HepG2 (cell line): ENCODE measurements around the gene CCNT2. TPM values are rescaled to one million over a fixed set of nuclear protein-coding genes. Genes with fewer than 3 reads are reported as not detected.

Experiments used
- CENPT ChIP-seq: sonication (generic); formaldehyde crosslinking; IDR thresholded peaks from 2 replicates; pipeline ENCODE4 v1.8.0; 2022; ENCODE audit warnings: low read depth, mild to moderate bottlenecking, moderate library complexity, missing genetic modification reagents
- CREB1 ChIP-seq, 2 experiments: fragments of 450-650 bp in 1 of 2; IDR thresholded peaks; 2 replicates each; pipeline ENCODE4 v1.6.1; 2016 to 2017; ENCODE audit warnings: control low read depth in 1 of 2, mild to moderate bottlenecking in 1 of 2, missing compliant biosample characterization in 1 of 2, missing genetic modification characterization in 1 of 2
- FOXO1 ChIP-seq: sonication (generic); formaldehyde crosslinking; IDR thresholded peaks from 2 replicates; pipeline ENCODE4 v1.4.0; 2020; ENCODE audit warnings: missing genetic modification reagents
- GATAD1 ChIP-seq: IDR thresholded peaks from 2 replicates; pipeline ENCODE4 v1.6.1; 2016; ENCODE audit warnings: missing genetic modification reagents, missing compliant biosample characterization
- KLF9 ChIP-seq: IDR thresholded peaks from 2 replicates; pipeline ENCODE4 v1.6.1; 2016; ENCODE audit warnings: low read depth
- TP53 ChIP-seq: sonication (generic); formaldehyde crosslinking; conservative IDR thresholded peaks from 2 replicates; pipeline ENCODE4 v1.4.0; 2020; ENCODE audit warnings: missing genetic modification reagents
- XRCC5 ChIP-seq: fragments of 200-400 bp; formaldehyde crosslinking; optimal IDR thresholded peaks from 2 replicates; pipeline ENCODE3; 2017; ENCODE audit warnings: mild to moderate bottlenecking, low read length
- ZNF180 ChIP-seq: sonication (generic); formaldehyde crosslinking; IDR thresholded peaks from 2 replicates; pipeline ENCODE4 v1.4.0; 2020; ENCODE audit warnings: low read depth, missing genetic modification reagents, borderline replicate concordance
- ZNF34 ChIP-seq: sonication (generic); formaldehyde crosslinking; IDR thresholded peaks from 2 replicates; pipeline ENCODE4 v1.4.0; 2020; ENCODE audit warnings: mild to moderate bottlenecking, missing genetic modification reagents, borderline replicate concordance
- ZNF354B ChIP-seq: sonication (generic); formaldehyde crosslinking; IDR thresholded peaks from 2 replicates; pipeline ENCODE4 v1.8.0; 2022; ENCODE audit warnings: mild to moderate bottlenecking, missing genetic modification reagents
- ZNF496 ChIP-seq: sonication (generic); formaldehyde crosslinking; IDR thresholded peaks from 2 replicates; pipeline ENCODE4 v1.8.1; 2023; ENCODE audit warnings: mild to moderate bottlenecking, moderate library complexity, missing genetic modification reagents; ENCODE audit not compliant: insufficient replicate concordance
- ZNF619 ChIP-seq: sonication (generic); formaldehyde crosslinking; IDR thresholded peaks from 2 replicates; pipeline ENCODE4 v1.4.0; 2020; ENCODE audit warnings: mild to moderate bottlenecking, missing genetic modification reagents
- polyA plus RNA-seq, 8 experiments: library from polyadenylated mRNA; depleted of rRNA in 3 of 8; stranded (reverse) in 7 of 8; unstranded in 1 of 8; fragments of >200 nt; fragmentation: Illumina TruSeq in 4 of 8; extraction: Trizol in 4 of 8; gene quantifications; 2 replicates each; pipeline versions ENCODE4 v1.2.1 to v1.2.3, GENCODE V29; 2011 to 2016; ENCODE audit warnings: low read depth in 4 of 8, missing spikeins in 1 of 8, mixed read lengths in 1 of 8; ENCODE audit not compliant: insufficient read depth in 1 of 8
- total RNA-seq, 5 experiments: library from RNA; depleted of rRNA; stranded (reverse); fragments of >200 nt; fragmentation: Illumina TruSeq; extraction: Trizol; gene quantifications; 2 replicates each; pipeline ENCODE4 v1.2.3, GENCODE V29; 2016; ENCODE audit warnings: low read depth in 1 of 5
- TF ChIP-seq, protein P1 (sequence below): sonication (generic); formaldehyde crosslinking; IDR thresholded peaks from 2 replicates; pipeline ENCODE4 v1.5.0; 2020; ENCODE audit warnings: missing genetic modification reagents
- TF ChIP-seq, protein P2 (sequence below): sonication (generic); formaldehyde crosslinking; IDR thresholded peaks from 2 replicates; pipeline ENCODE4 v1.4.0; 2020; ENCODE audit warnings: missing genetic modification reagents
- TF ChIP-seq, protein P3 (sequence below): sonication (generic); formaldehyde crosslinking; IDR thresholded peaks from 2 replicates; pipeline ENCODE4 v1.5.0; 2020; ENCODE audit warnings: mild to moderate bottlenecking, missing genetic modification reagents, borderline replicate concordance
- TF ChIP-seq, protein P4 (sequence below): sonication (generic); formaldehyde crosslinking; conservative IDR thresholded peaks from 2 replicates; pipeline ENCODE4 v1.8.0; 2022; ENCODE audit warnings: mild to moderate bottlenecking, moderate library complexity, missing genetic modification reagents

Gene CCNT2
- total and polyA plus RNA-seq, 2 of the 13 experiments (the other 11 are each of a cell fraction or from before 2014, with no cell fraction given): 22.1 to 34.4 TPM

DNA sequence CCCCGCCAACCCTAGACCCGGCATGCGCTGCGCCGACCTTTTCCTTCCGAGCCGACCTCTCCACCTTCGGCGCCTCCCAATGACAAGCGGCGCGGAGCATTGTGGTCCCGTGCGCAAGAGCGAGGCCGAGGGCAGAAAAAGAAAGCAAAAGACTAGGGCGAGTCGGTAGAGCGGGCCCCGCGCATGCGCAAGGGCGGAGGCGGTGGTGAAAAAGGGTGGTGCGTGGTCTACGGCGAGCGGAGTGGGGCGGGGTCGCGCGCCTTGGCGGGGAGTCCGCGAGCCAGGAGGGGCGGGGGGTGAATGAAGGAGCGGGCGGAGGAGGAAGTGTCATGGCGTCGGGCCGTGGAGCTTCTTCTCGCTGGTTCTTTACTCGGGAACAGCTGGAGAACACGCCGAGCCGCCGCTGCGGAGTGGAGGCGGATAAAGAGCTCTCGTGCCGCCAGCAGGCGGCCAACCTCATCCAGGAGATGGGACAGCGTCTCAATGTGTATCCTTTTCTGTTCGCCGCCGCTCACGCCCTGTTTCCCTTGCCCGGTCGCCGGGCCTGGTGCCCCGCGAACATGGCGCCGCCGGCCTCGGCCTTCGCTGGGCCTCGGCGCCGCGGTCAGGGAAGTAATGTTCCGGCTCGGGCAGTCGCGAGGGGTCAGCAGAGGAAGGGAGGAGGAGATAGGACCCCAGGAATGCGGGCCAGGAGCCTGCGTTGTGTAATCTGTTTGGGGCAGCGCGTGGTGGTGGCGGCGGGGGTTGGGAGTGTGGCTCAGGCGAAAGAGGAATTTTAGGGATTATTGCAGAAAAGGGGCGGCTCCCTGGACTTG is at the start of gene CCNT2 (continued):
- TF ChIP-seq ZNF34 (CRISPR knock-in tag): 0 out of 2 replicates have a peak, but pooled peaks have one; percentile 67
- 0 out of 2 replicates have a peak, but pooled peaks have one; percentile 22 for TF ChIP-seq CENPT (CRISPR knock-in tag)
- TF ChIP-seq ZNF496 (CRISPR knock-in tag): no peak
- TF ChIP-seq, protein P1, sequence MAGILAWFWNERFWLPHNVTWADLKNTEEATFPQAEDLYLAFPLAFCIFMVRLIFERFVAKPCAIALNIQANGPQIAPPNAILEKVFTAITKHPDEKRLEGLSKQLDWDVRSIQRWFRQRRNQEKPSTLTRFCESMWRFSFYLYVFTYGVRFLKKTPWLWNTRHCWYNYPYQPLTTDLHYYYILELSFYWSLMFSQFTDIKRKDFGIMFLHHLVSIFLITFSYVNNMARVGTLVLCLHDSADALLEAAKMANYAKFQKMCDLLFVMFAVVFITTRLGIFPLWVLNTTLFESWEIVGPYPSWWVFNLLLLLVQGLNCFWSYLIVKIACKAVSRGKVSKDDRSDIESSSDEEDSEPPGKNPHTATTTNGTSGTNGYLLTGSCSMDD (CRISPR knock-in tag): no peak
- TF ChIP-seq XRCC5: peak; percentile 38
- peak; percentile 99 for TF ChIP-seq KLF9 (CRISPR knock-in tag)
- TF ChIP-seq CREB1 (IDR thresholded peaks at IDR 0.05): peak; percentile 95
- TF ChIP-seq CREB1 (CRISPR knock-in tag; IDR thresholded peaks at IDR 0.05): peak; percentile 97
- peak; percentile 93 for TF ChIP-seq GATAD1 (CRISPR knock-in tag)
- no peak for TF ChIP-seq TP53 (CRISPR knock-in tag)
- no peak for TF ChIP-seq ZNF180
- TF ChIP-seq ZNF619: peak; percentile 69; the same call in 1 of the 2 replicates
- TF ChIP-seq, protein P2, sequence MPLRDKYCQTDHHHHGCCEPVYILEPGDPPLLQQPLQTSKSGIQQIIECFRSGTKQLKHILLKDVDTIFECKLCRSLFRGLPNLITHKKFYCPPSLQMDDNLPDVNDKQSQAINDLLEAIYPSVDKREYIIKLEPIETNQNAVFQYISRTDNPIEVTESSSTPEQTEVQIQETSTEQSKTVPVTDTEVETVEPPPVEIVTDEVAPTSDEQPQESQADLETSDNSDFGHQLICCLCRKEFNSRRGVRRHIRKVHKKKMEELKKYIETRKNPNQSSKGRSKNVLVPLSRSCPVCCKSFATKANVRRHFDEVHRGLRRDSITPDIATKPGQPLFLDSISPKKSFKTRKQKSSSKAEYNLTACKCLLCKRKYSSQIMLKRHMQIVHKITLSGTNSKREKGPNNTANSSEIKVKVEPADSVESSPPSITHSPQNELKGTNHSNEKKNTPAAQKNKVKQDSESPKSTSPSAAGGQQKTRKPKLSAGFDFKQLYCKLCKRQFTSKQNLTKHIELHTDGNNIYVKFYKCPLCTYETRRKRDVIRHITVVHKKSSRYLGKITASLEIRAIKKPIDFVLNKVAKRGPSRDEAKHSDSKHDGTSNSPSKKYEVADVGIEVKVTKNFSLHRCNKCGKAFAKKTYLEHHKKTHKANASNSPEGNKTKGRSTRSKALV (CRISPR knock-in tag): no peak
- peak; percentile 20; the same call in 1 of the 2 replicates for TF ChIP-seq FOXO1 (CRISPR knock-in tag)
- TF ChIP-seq, protein P3, sequence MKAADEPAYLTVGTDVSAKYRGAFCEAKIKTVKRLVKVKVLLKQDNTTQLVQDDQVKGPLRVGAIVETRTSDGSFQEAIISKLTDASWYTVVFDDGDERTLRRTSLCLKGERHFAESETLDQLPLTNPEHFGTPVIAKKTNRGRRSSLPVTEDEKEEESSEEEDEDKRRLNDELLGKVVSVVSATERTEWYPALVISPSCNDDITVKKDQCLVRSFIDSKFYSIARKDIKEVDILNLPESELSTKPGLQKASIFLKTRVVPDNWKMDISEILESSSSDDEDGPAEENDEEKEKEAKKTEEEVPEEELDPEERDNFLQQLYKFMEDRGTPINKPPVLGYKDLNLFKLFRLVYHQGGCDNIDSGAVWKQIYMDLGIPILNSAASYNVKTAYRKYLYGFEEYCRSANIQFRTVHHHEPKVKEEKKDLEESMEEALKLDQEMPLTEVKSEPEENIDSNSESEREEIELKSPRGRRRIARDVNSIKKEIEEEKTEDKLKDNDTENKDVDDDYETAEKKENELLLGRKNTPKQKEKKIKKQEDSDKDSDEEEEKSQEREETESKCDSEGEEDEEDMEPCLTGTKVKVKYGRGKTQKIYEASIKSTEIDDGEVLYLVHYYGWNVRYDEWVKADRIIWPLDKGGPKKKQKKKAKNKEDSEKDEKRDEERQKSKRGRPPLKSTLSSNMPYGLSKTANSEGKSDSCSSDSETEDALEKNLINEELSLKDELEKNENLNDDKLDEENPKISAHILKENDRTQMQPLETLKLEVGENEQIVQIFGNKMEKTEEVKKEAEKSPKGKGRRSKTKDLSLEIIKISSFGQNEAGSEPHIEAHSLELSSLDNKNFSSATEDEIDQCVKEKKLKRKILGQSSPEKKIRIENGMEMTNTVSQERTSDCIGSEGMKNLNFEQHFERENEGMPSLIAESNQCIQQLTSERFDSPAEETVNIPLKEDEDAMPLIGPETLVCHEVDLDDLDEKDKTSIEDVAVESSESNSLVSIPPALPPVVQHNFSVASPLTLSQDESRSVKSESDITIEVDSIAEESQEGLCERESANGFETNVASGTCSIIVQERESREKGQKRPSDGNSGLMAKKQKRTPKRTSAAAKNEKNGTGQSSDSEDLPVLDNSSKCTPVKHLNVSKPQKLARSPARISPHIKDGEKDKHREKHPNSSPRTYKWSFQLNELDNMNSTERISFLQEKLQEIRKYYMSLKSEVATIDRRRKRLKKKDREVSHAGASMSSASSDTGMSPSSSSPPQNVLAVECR (CRISPR knock-in tag): peak; percentile 85
- TF ChIP-seq, protein P4, sequence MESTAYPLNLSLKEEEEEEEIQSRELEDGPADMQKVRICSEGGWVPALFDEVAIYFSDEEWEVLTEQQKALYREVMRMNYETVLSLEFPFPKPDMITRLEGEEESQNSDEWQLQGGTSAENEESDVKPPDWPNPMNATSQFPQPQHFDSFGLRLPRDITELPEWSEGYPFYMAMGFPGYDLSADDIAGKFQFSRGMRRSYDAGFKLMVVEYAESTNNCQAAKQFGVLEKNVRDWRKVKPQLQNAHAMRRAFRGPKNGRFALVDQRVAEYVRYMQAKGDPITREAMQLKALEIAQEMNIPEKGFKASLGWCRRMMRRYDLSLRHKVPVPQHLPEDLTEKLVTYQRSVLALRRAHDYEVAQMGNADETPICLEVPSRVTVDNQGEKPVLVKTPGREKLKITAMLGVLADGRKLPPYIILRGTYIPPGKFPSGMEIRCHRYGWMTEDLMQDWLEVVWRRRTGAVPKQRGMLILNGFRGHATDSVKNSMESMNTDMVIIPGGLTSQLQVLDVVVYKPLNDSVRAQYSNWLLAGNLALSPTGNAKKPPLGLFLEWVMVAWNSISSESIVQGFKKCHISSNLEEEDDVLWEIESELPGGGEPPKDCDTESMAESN (CRISPR knock-in tag): peak; percentile 8; the same call in 1 of the 2 replicates
- no peak for TF ChIP-seq ZNF354B (CRISPR knock-in tag)
